ENCODE measurements around the gene IFT81. TPM values are rescaled to one million over a fixed set of nuclear protein-coding genes. Genes with fewer than 3 reads are reported as not detected.

The IFT81 gene
- total RNA-seq, 1 experiment from 2014 or later = 9.9 TPM

DNA sequence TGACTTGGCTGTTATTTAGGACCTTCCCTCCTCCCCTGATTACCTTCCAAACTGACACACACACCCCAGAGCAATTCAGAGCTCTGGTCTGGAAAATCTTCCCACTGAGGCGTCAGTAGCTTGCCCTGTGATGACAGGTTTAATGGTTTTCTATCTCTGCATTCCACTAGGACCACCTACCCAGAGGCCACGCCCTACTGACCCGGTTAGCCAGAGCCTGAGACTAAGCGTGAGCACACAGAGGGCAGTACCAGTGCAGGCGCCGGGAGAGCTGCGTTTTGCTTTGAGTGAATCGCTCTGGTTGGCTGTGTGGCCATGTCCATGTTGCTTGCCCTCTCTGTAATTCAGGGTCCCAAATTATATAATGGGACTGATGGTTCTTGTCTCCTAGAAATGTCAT, 120.7 kb downstream of the IFT81 start:
- no peak overlapping the region for H3K4me3 ChIP-seq (ENCODE audit: low read length)
- DNase-seq = no peak
- H3K4me1 ChIP-seq (ENCODE audit: low read length) = peaks cover 5% of the 10 kb centered on the region
- H3K9me3 ChIP-seq (ENCODE audit: low read length) = no peaks in the 10 kb centered on the region
- H4K20me1 ChIP-seq (ENCODE audit: insufficient read depth, low read depth, low read length) = no peaks in the 10 kb centered on the region
- no peak overlapping the region for H2AFZ ChIP-seq (ENCODE audit: low read length)
- H3K9me2 ChIP-seq (replicated peaks; ENCODE audit: insufficient read depth, low read length) = no peaks in the 10 kb centered on the region
- no peak overlapping the region for H3K9ac ChIP-seq (ENCODE audit: low read length)
- H3K36me3 ChIP-seq (ENCODE audit: insufficient read depth, low read length) = no peaks in the 10 kb centered on the region
- no peaks in the 10 kb centered on the region for H3K27me3 ChIP-seq (ENCODE audit: low read length)
- H3K27ac ChIP-seq (ENCODE audit: low read length) = no peak overlapping the region
- H3K79me2 ChIP-seq (ENCODE audit: low read length) = no peaks in the 10 kb centered on the region
- no peak overlapping the region for H3K4me2 ChIP-seq (ENCODE audit: low read depth, low read length, poor library complexity, severe bottlenecking)

DNA sequence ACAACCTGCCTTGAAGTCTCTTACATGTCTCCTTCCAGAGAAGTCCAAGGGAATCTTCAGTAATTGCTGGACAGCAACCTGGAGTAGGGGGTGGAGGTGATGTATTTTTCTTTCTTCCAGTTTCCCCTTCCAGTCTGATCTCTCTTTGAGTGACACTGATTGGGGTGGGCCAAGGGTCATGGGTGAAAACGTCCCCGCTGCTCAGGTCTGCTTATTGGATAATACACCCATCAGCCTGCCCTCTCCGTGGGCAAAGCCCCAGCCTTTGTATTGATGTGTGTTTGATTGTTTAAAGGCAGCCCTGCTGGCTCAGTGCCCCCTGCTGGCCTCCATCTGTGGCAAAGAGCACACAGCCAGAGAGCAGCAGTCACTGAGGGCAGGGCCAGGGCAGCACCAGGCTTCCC, 121.2 kb downstream of the IFT81 start:
- no peaks in the 10 kb centered on the region for H3K79me2 ChIP-seq (ENCODE audit: low read length)
- H2AFZ ChIP-seq (ENCODE audit: low read length) = no peak overlapping the region
- no peaks in the 10 kb centered on the region for H3K27me3 ChIP-seq (ENCODE audit: low read length)
- no peak overlapping the region for H3K27ac ChIP-seq (ENCODE audit: low read length)
- H3K9me2 ChIP-seq (replicated peaks; ENCODE audit: insufficient read depth, low read length) = no peaks in the 10 kb centered on the region
- H3K36me3 ChIP-seq (ENCODE audit: insufficient read depth, low read length) = no peaks in the 10 kb centered on the region
- no peaks in the 10 kb centered on the region for H3K9me3 ChIP-seq (ENCODE audit: low read length)
- no peak overlapping the region for H3K9ac ChIP-seq (ENCODE audit: low read length)
- DNase-seq = peak; percentile 82
- H4K20me1 ChIP-seq (ENCODE audit: insufficient read depth, low read depth, low read length) = no peaks in the 10 kb centered on the region
- H3K4me2 ChIP-seq (ENCODE audit: low read depth, low read length, poor library complexity, severe bottlenecking) = no peak overlapping the region
- H3K4me3 ChIP-seq (ENCODE audit: low read length) = no peak overlapping the region
- H3K4me1 ChIP-seq (ENCODE audit: low read length) = peaks cover 5% of the 10 kb centered on the region

GRCh38 chr12:110246636-110247339, 122.6 kb downstream of the IFT81 start:
- Histone ChIP-seq H3K9ac (ENCODE audit: low read length) (no peak overlapping the region), H3K36me3 (ENCODE audit: insufficient read depth, low read length) (no peaks in the 10 kb centered on the region), H3K79me2 (ENCODE audit: low read length) (no peaks in the 10 kb centered on the region), H3K9me3 (ENCODE audit: low read length) (no peaks in the 10 kb centered on the region), H3K27ac (ENCODE audit: low read length) (no peak overlapping the region), H3K27me3 (ENCODE audit: low read length) (no peaks in the 10 kb centered on the region), H3K4me2 (ENCODE audit: low read depth, low read length, poor library complexity, severe bottlenecking) (no peak overlapping the region), H4K20me1 (ENCODE audit: insufficient read depth, low read depth, low read length) (no peaks in the 10 kb centered on the region), H3K9me2 (replicated peaks; ENCODE audit: insufficient read depth, low read length) (no peaks in the 10 kb centered on the region), H3K4me1 (ENCODE audit: low read length) (peaks cover 5% of the 10 kb centered on the region), H3K4me3 (ENCODE audit: low read length) (no peak overlapping the region), H2AFZ (ENCODE audit: low read length) (no peak overlapping the region)
- DNase-seq = no peak

DNA sequence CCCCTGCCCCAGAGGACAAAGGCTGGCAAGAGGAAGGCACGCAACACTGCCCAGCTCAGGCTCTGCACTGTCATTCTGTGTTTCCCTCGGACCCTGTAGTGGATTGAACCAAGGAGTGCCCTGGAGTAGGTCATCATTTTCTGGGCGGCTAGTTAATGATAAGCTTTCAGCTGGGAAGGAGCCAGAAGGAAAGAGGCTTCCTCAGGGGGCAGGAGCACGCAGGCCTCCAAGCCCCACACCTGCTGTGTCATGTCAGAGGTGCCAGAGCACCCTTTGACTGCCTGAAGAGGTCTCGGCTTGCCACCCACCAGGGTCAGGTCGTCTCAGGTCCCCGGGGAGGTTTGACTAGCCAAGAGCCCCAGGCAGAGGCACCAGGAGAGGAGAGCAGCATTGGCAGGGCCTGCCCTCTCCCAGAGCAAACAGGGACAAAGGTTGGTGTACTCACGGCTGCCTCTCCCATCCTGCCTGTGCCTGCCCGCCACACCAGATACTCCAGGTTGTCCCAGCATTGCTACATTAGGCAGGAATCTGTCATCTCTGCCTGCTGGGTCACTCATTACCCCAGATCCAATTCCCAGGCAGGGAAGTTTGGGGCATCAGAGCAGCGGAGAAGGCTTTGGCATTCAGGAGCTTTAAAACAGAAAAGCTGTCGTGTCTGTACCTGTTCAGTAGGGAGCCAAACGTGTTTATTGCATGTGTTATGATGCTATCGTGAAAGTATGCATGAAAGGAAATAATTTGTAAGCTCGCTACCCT, 123.4 kb downstream of the IFT81 start:
- H3K4me1 ChIP-seq (ENCODE audit: low read length) = peaks cover 5% of the 10 kb centered on the region
- no peaks in the 10 kb centered on the region for H3K36me3 ChIP-seq (ENCODE audit: insufficient read depth, low read length)
- H4K20me1 ChIP-seq (ENCODE audit: insufficient read depth, low read depth, low read length) = no peaks in the 10 kb centered on the region
- no peaks in the 10 kb centered on the region for H3K9me2 ChIP-seq (replicated peaks; ENCODE audit: insufficient read depth, low read length)
- no peaks in the 10 kb centered on the region for H3K79me2 ChIP-seq (ENCODE audit: low read length)
- no peak overlapping the region for H3K4me2 ChIP-seq (ENCODE audit: low read depth, low read length, poor library complexity, severe bottlenecking)
- H3K4me3 ChIP-seq (ENCODE audit: low read length) = no peak overlapping the region
- H3K27ac ChIP-seq (ENCODE audit: low read length) = no peak overlapping the region
- no peak for DNase-seq
- H3K27me3 ChIP-seq (ENCODE audit: low read length) = no peaks in the 10 kb centered on the region
- H3K9ac ChIP-seq (ENCODE audit: low read length) = no peak overlapping the region
- H3K9me3 ChIP-seq (ENCODE audit: low read length) = no peaks in the 10 kb centered on the region
- H2AFZ ChIP-seq (ENCODE audit: low read length) = no peak overlapping the region

DNA sequence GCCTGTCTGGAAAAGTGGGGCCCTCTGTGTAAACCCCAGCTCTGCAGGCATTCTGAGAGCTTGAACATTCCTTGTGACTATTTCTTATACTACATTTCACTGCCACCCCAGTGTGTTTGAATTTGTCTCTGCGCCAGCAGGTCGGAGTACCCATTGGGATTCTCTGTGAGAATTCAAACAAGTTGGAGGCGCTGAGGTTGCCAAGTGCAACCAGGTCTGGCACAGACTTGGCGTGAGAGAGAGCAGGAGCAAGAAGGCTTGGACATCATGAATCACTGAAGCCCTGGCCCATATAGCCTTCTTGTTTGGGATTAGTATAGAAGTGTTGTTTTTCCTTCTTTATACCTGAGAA, 123.9 kb downstream of the IFT81 start:
- H3K79me2 ChIP-seq (ENCODE audit: low read length) = no peaks in the 10 kb centered on the region
- no peak overlapping the region for H3K4me2 ChIP-seq (ENCODE audit: low read depth, low read length, poor library complexity, severe bottlenecking)
- H3K4me3 ChIP-seq (ENCODE audit: low read length) = no peak overlapping the region
- H3K9me2 ChIP-seq (replicated peaks; ENCODE audit: insufficient read depth, low read length) = no peaks in the 10 kb centered on the region
- H3K27me3 ChIP-seq (ENCODE audit: low read length) = no peaks in the 10 kb centered on the region
- DNase-seq = no peak
- H3K36me3 ChIP-seq (ENCODE audit: insufficient read depth, low read length) = no peaks in the 10 kb centered on the region
- no peak overlapping the region for H3K27ac ChIP-seq (ENCODE audit: low read length)
- H2AFZ ChIP-seq (ENCODE audit: low read length) = no peak overlapping the region
- no peaks in the 10 kb centered on the region for H4K20me1 ChIP-seq (ENCODE audit: insufficient read depth, low read depth, low read length)
- peaks cover 5% of the 10 kb centered on the region for H3K4me1 ChIP-seq (ENCODE audit: low read length)
- H3K9me3 ChIP-seq (ENCODE audit: low read length) = no peaks in the 10 kb centered on the region
- H3K9ac ChIP-seq (ENCODE audit: low read length) = no peak overlapping the region

- Histone ChIP-seq H3K4me2 (ENCODE audit: low read depth, low read length, poor library complexity, severe bottlenecking) (no peak overlapping the region), H3K9ac (ENCODE audit: low read length) (no peak overlapping the region), H2AFZ (ENCODE audit: low read length) (no peak overlapping the region)
Observed at GRCh38 chr12:110249105-110249504, 124.9 kb downstream of the IFT81 start.

DNA sequence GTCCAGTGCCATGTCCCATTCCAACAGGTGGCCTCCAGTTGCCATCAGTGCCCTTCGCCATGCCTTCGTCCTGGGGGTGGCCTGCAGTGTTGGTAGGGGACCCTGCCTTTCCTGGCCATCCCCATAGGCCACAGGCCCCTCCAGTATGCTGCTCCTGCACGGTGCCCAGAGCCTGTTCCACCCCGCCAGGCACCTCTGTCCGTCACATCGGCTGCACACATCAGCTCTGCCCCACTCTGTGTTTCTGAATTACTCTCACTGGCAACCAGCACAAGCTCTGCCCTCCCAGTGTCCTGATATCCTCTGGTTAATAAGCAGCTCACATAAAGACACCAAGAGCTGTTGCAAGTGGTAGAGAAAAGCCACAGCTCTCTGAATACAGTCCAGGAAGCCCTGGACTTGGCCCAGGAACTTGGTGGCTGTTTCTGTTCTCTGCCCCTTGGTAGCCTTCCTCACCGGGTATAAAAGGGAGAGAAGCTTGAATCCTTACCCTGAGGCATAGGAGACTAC, 125.6 kb downstream of the IFT81 start:
- H3K9me3 ChIP-seq (ENCODE audit: low read length) = no peaks in the 10 kb centered on the region
- no peaks in the 10 kb centered on the region for H3K36me3 ChIP-seq (ENCODE audit: insufficient read depth, low read length)
- peaks cover 1% of the 10 kb centered on the region for H3K4me1 ChIP-seq (ENCODE audit: low read length)
- H3K79me2 ChIP-seq (ENCODE audit: low read length) = no peaks in the 10 kb centered on the region
- H3K27me3 ChIP-seq (ENCODE audit: low read length) = no peaks in the 10 kb centered on the region
- H3K27ac ChIP-seq (ENCODE audit: low read length) = no peak overlapping the region
- H3K4me3 ChIP-seq (ENCODE audit: low read length) = no peak overlapping the region
- no peaks in the 10 kb centered on the region for H3K9me2 ChIP-seq (replicated peaks; ENCODE audit: insufficient read depth, low read length)
- H2AFZ ChIP-seq (ENCODE audit: low read length) = no peak overlapping the region
- no peak overlapping the region for H3K4me2 ChIP-seq (ENCODE audit: low read depth, low read length, poor library complexity, severe bottlenecking)
- DNase-seq = no peak
- no peak overlapping the region for H3K9ac ChIP-seq (ENCODE audit: low read length)
- no peaks in the 10 kb centered on the region for H4K20me1 ChIP-seq (ENCODE audit: insufficient read depth, low read depth, low read length)

More at GRCh38 chr12:110249105-110249504, 124.9 kb downstream of the IFT81 start:
- H3K36me3 ChIP-seq (ENCODE audit: insufficient read depth, low read length) = no peaks in the 10 kb centered on the region
- no peak overlapping the region for H3K27ac ChIP-seq (ENCODE audit: low read length)
- H3K9me2 ChIP-seq (replicated peaks; ENCODE audit: insufficient read depth, low read length) = no peaks in the 10 kb centered on the region
- H3K79me2 ChIP-seq (ENCODE audit: low read length) = no peaks in the 10 kb centered on the region
- H3K9me3 ChIP-seq (ENCODE audit: low read length) = no peaks in the 10 kb centered on the region
- no peaks in the 10 kb centered on the region for H3K27me3 ChIP-seq (ENCODE audit: low read length)
- peaks cover 5% of the 10 kb centered on the region for H3K4me1 ChIP-seq (ENCODE audit: low read length)
- DNase-seq = no peak
- no peaks in the 10 kb centered on the region for H4K20me1 ChIP-seq (ENCODE audit: insufficient read depth, low read depth, low read length)
- H3K4me3 ChIP-seq (ENCODE audit: low read length) = no peak overlapping the region

DNA sequence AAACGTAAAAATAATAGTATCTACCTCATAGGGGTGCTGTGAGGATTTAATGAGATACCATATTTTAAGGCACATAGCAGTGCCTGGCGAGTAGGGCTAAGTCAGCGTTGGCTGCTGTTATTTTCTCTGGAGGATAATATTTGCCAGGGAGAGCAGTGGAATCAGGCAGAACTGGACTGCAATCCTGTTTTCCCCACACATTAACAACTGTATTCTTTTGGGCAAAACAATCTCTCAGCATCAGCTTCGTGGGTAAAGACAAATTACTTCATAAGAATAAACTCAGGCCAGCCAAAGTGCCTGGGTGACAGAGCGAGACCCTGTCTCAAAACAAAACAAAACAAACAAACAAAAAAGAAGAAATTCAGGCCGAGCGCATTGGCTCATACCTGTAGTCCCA, 127.2 kb downstream of the IFT81 start:
- Histone ChIP-seq H3K4me3 (ENCODE audit: low read length) (no peak overlapping the region), H3K4me1 (ENCODE audit: low read length) (no peaks in the 10 kb centered on the region), H3K27ac (ENCODE audit: low read length) (no peak overlapping the region), H4K20me1 (ENCODE audit: insufficient read depth, low read depth, low read length) (no peaks in the 10 kb centered on the region), H3K9me2 (replicated peaks; ENCODE audit: insufficient read depth, low read length) (no peaks in the 10 kb centered on the region), H3K9ac (ENCODE audit: low read length) (no peak overlapping the region), H3K4me2 (ENCODE audit: low read depth, low read length, poor library complexity, severe bottlenecking) (no peak overlapping the region), H3K36me3 (ENCODE audit: insufficient read depth, low read length) (no peaks in the 10 kb centered on the region), H3K27me3 (ENCODE audit: low read length) (no peaks in the 10 kb centered on the region), H3K79me2 (ENCODE audit: low read length) (no peaks in the 10 kb centered on the region), H3K9me3 (ENCODE audit: low read length) (no peaks in the 10 kb centered on the region), H2AFZ (ENCODE audit: low read length) (no peak overlapping the region)
- no peak for DNase-seq
